ENCODE measurements around the gene ITGAL. TPM values are rescaled to one million over a fixed set of nuclear protein-coding genes. Genes with fewer than 3 reads are reported as not detected.

Gene ITGAL
- total and polyA plus RNA-seq, 4 donors: 4.3 to 11.8 (median 6.9) TPM

DNA sequence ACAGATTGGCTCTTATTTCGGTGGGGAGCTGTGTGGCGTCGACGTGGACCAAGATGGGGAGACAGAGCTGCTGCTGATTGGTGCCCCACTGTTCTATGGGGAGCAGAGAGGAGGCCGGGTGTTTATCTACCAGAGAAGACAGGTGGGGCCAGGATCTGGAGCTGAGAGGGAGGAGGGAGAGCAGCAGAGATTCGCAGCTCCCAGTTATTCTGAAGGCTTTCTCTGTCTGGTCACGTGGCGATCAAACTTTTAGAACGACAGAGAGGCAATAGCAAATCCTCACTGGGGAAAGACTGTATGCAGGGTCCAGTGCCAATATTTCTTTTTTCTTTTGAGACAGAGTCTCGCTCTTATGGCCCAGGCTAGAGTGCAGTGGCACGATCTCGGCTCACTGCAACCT, 22.2 kb downstream of the ITGAL start:
- no peak for DNase-seq (ENCODE audit: low spot score)
- no peak overlapping the region for H3K9ac ChIP-seq (ENCODE audit: low read depth in 1 of 2, low read length in 2 of 2)
- H3K27ac ChIP-seq (ENCODE audit: low read depth in 1 of 2, low read length in 2 of 2): no peak overlapping the region
- no peak overlapping the region for H3K4me3 ChIP-seq (ENCODE audit: low read depth in 1 of 3, low read length in 3 of 3)
- H3K27me3 ChIP-seq (ENCODE audit: control insufficient read depth in 4 of 4, insufficient read depth in 4 of 4, low read length in 3 of 4): no peaks in the 10 kb centered on the region
- peaks cover 0 to 7% (median 2%) of the 10 kb centered on the region in 4 donors for H3K4me1 ChIP-seq (ENCODE audit: control insufficient read depth in 4 of 4, insufficient read depth in 4 of 4, low read length in 3 of 4)
- TF ChIP-seq, protein P1, sequence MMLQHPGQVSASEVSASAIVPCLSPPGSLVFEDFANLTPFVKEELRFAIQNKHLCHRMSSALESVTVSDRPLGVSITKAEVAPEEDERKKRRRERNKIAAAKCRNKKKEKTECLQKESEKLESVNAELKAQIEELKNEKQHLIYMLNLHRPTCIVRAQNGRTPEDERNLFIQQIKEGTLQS (IDR thresholded peaks at IDR 0.05): no peak
- TF ChIP-seq, protein P2, sequence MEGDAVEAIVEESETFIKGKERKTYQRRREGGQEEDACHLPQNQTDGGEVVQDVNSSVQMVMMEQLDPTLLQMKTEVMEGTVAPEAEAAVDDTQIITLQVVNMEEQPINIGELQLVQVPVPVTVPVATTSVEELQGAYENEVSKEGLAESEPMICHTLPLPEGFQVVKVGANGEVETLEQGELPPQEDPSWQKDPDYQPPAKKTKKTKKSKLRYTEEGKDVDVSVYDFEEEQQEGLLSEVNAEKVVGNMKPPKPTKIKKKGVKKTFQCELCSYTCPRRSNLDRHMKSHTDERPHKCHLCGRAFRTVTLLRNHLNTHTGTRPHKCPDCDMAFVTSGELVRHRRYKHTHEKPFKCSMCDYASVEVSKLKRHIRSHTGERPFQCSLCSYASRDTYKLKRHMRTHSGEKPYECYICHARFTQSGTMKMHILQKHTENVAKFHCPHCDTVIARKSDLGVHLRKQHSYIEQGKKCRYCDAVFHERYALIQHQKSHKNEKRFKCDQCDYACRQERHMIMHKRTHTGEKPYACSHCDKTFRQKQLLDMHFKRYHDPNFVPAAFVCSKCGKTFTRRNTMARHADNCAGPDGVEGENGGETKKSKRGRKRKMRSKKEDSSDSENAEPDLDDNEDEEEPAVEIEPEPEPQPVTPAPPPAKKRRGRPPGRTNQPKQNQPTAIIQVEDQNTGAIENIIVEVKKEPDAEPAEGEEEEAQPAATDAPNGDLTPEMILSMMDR (IDR thresholded peaks at IDR 0.05; ENCODE audit: low read depth, low read length, missing input control): no peak
- no peak for TF ChIP-seq TAF1 (conservative IDR thresholded peaks at IDR 0.05)
- TF ChIP-seq NR2F2 (IDR thresholded peaks at IDR 0.05): no peak
- TF ChIP-seq, protein P3, sequence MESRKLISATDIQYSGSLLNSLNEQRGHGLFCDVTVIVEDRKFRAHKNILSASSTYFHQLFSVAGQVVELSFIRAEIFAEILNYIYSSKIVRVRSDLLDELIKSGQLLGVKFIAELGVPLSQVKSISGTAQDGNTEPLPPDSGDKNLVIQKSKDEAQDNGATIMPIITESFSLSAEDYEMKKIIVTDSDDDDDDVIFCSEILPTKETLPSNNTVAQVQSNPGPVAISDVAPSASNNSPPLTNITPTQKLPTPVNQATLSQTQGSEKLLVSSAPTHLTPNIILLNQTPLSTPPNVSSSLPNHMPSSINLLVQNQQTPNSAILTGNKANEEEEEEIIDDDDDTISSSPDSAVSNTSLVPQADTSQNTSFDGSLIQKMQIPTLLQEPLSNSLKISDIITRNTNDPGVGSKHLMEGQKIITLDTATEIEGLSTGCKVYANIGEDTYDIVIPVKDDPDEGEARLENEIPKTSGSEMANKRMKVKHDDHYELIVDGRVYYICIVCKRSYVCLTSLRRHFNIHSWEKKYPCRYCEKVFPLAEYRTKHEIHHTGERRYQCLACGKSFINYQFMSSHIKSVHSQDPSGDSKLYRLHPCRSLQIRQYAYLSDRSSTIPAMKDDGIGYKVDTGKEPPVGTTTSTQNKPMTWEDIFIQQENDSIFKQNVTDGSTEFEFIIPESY (IDR thresholded peaks at IDR 0.05): no peak
- TF ChIP-seq HNF4G (IDR thresholded peaks at IDR 0.05): no peak
- no peak for TF ChIP-seq SP1 (IDR thresholded peaks at IDR 0.05)
- TF ChIP-seq FOXA2 (IDR thresholded peaks at IDR 0.05): no peak
- no peak for TF ChIP-seq HNF4A (conservative IDR thresholded peaks at IDR 0.05)
- TF ChIP-seq, protein P4, sequence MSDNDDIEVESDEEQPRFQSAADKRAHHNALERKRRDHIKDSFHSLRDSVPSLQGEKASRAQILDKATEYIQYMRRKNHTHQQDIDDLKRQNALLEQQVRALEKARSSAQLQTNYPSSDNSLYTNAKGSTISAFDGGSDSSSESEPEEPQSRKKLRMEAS (IDR thresholded peaks at IDR 0.05): no peak
- TF ChIP-seq GABPA (IDR thresholded peaks at IDR 0.05 in 1 of 2, conservative IDR thresholded peaks at IDR 0.05 in 1 of 2): no peak
- TF ChIP-seq RAD21 (IDR thresholded peaks at IDR 0.05): no peak
- no peak for TF ChIP-seq RXRA (IDR thresholded peaks at IDR 0.05)
- TF ChIP-seq, protein P5, sequence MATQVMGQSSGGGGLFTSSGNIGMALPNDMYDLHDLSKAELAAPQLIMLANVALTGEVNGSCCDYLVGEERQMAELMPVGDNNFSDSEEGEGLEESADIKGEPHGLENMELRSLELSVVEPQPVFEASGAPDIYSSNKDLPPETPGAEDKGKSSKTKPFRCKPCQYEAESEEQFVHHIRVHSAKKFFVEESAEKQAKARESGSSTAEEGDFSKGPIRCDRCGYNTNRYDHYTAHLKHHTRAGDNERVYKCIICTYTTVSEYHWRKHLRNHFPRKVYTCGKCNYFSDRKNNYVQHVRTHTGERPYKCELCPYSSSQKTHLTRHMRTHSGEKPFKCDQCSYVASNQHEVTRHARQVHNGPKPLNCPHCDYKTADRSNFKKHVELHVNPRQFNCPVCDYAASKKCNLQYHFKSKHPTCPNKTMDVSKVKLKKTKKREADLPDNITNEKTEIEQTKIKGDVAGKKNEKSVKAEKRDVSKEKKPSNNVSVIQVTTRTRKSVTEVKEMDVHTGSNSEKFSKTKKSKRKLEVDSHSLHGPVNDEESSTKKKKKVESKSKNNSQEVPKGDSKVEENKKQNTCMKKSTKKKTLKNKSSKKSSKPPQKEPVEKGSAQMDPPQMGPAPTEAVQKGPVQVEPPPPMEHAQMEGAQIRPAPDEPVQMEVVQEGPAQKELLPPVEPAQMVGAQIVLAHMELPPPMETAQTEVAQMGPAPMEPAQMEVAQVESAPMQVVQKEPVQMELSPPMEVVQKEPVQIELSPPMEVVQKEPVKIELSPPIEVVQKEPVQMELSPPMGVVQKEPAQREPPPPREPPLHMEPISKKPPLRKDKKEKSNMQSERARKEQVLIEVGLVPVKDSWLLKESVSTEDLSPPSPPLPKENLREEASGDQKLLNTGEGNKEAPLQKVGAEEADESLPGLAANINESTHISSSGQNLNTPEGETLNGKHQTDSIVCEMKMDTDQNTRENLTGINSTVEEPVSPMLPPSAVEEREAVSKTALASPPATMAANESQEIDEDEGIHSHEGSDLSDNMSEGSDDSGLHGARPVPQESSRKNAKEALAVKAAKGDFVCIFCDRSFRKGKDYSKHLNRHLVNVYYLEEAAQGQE (IDR thresholded peaks at IDR 0.05): no peak
- peaks cover 0 to 14% (median 2%) of the 10 kb centered on the region in 4 donors for H3K36me3 ChIP-seq (ENCODE audit: control insufficient read depth in 4 of 4, insufficient read depth in 3 of 4, low read depth in 1 of 4, low read length in 3 of 4)
- 89% methylated on average over 12 of the region's 12 CpGs for WGBS
- no peaks in the 10 kb centered on the region for H3K9me3 ChIP-seq (ENCODE audit: control insufficient read depth in 4 of 4, low read length in 3 of 4)

DNA sequence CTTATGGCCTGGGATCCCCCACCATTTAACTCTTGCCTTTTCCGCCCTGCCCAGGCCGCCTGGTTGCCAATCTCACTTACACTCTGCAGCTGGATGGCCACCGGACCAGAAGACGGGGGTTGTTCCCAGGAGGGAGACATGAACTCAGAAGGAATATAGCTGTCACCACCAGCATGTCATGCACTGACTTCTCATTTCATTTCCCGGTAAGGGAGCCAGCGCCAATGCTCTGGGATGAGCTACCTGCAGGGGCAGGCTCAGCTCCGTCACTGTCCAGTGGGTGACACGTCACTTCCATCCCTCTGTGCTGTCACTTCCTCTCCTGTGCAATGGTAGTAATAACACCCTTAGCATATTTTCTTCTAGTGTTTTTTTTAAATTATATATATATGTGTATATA, 26.7 kb downstream of the ITGAL start:
- WGBS: 92% methylated on average over 8 of the region's 8 CpGs
- peaks cover 0 to 16% (median 6%) of the 10 kb centered on the region in 4 donors for H3K36me3 ChIP-seq (ENCODE audit: control insufficient read depth in 4 of 4, insufficient read depth in 3 of 4, low read depth in 1 of 4, low read length in 3 of 4)
- DNase-seq (ENCODE audit: low spot score): no peak
- H3K27me3 ChIP-seq (ENCODE audit: control insufficient read depth in 4 of 4, insufficient read depth in 4 of 4, low read length in 3 of 4): no peaks in the 10 kb centered on the region
- H3K9ac ChIP-seq (ENCODE audit: low read depth in 1 of 2, low read length in 2 of 2): no peak overlapping the region
- no peak overlapping the region for H3K4me3 ChIP-seq (ENCODE audit: low read depth in 1 of 3, low read length in 3 of 3)
- H3K27ac ChIP-seq (ENCODE audit: low read depth in 1 of 2, low read length in 2 of 2): no peak overlapping the region
- no peaks in the 10 kb centered on the region for H3K9me3 ChIP-seq (ENCODE audit: control insufficient read depth in 4 of 4, low read length in 3 of 4)
- H3K4me1 ChIP-seq (ENCODE audit: control insufficient read depth in 4 of 4, insufficient read depth in 4 of 4, low read length in 3 of 4): no peaks in the 10 kb centered on the region
- TF ChIP-seq NR2F2 (IDR thresholded peaks at IDR 0.05): no peak
- no peak for TF ChIP-seq SP1 (IDR thresholded peaks at IDR 0.05)
- no peak for TF ChIP-seq HNF4G (IDR thresholded peaks at IDR 0.05)
- TF ChIP-seq YY1 (IDR thresholded peaks at IDR 0.05): no peak
- TF ChIP-seq HNF4A (conservative IDR thresholded peaks at IDR 0.05): no peak
- no peak for TF ChIP-seq TAF1 (conservative IDR thresholded peaks at IDR 0.05)
- no peak for TF ChIP-seq RAD21 (IDR thresholded peaks at IDR 0.05)
- TF ChIP-seq, protein P3 (IDR thresholded peaks at IDR 0.05): no peak
- TF ChIP-seq GABPA (IDR thresholded peaks at IDR 0.05 in 1 of 2, conservative IDR thresholded peaks at IDR 0.05 in 1 of 2): no peak
- TF ChIP-seq FOXA1 (IDR thresholded peaks at IDR 0.05): no peak
